Caco-2 (cell line): Measurements from ENCODE around the gene SAMD9. TPM values are rescaled to one million over a fixed set of nuclear protein-coding genes. Genes with fewer than 3 reads are reported as not detected.
"Not testable (repeated sequence)": the region's sequence is repeated elsewhere in the genome, so short reads cannot be mapped to it uniquely, and the experiment has no call there.

Source experiments
- BruUV-seq: library from RNA; stranded (reverse); fragments of 400-500 nt; replicated peaks from 2 replicates; lab custom pipeline; 2021; lab: Mats Ljungman, UMichigan
- CTCF ChIA-PET: fragments of 300-600 bp; sonication (Branson Sonifier 250); formaldehyde crosslinking; loops from one replicate; lab custom pipeline; 2022; ENCODE audit warnings: antibody characterized with exemption; lab: Charles Lee
- POLR2A ChIA-PET: fragments of 300-600 bp; sonication (Branson Sonifier 250); formaldehyde crosslinking; loops from one replicate; lab custom pipeline; 2022; ENCODE audit warnings: antibody characterized with exemption; lab: Charles Lee
- DNase-seq, 2 experiments: peaks; one replicate each; pipeline versions ENCODE4 v3.0.0 to v3.0.0-alpha.2; 2020 to 2022
- H3K27me3 ChIP-seq: replicated peaks from 2 replicates; pipeline ENCODE4 v1.6.0; 2011; ENCODE audit warnings: low read length; ENCODE audit not compliant: control insufficient read depth, insufficient read depth
- H3K36me3 ChIP-seq: 2 replicates; pipeline ENCODE4 v1.5.1; 2011; ENCODE audit warnings: low read length; ENCODE audit not compliant: control insufficient read depth, insufficient read depth
- H3K4me1 ChIP-seq: fragments of 250-450 bp; sonication (Bioruptor Pico); 2 replicates; pipeline ENCODE4 v1.5.1; 2020; ENCODE audit warnings: mild to moderate bottlenecking
- H3K4me3 ChIP-seq: 2 replicates; pipeline ENCODE4 v1.5.1; 2011; ENCODE audit warnings: low read depth, mild to moderate bottlenecking, control low read depth, low read length
- H3K9me3 ChIP-seq: fragments of 250-450 bp; sonication (Bioruptor Pico); 2 replicates; pipeline ENCODE4 v1.5.1; 2020; ENCODE audit warnings: mild to moderate bottlenecking, moderate library complexity
- H3K27ac Mint-ChIP-seq: one replicate; pipeline ENCODE4 v1.8.0; 2022; ENCODE audit warnings: mixed read lengths; ENCODE audit not compliant: unreplicated experiment
- H3K27me3 Mint-ChIP-seq: one replicate; pipeline ENCODE4 v1.8.0; 2022; ENCODE audit warnings: mixed read lengths; ENCODE audit not compliant: insufficient read depth, unreplicated experiment
- H3K36me3 Mint-ChIP-seq: one replicate; pipeline ENCODE4 v1.8.0; 2022; ENCODE audit warnings: mild to moderate bottlenecking, mixed read lengths; ENCODE audit not compliant: insufficient read depth, unreplicated experiment
- H3K4me1 Mint-ChIP-seq: one replicate; pipeline ENCODE4 v1.8.0; 2022; ENCODE audit warnings: low read depth, mixed read lengths; ENCODE audit not compliant: unreplicated experiment
- H3K4me3 Mint-ChIP-seq: one replicate; pipeline ENCODE4 v1.8.0; 2022; ENCODE audit warnings: mild to moderate bottlenecking, moderate library complexity, mixed read lengths; ENCODE audit not compliant: unreplicated experiment
- H3K9me3 Mint-ChIP-seq: one replicate; pipeline ENCODE4 v1.8.0; 2022; ENCODE audit warnings: mixed read lengths; ENCODE audit not compliant: unreplicated experiment
- intact Hi-C: fragments of 100-400 bp; cut with micrococcal nuclease; formaldehyde crosslinking; loops from one replicate; pipeline ENCODE4 v1.10.0; 2022; ENCODE audit not compliant: unreplicated experiment
- total RNA-seq: library from RNA; stranded (reverse); gene quantifications from 2 replicates; pipeline ENCODE4 v1.2.3, GENCODE V29; 2022
- TF ChIP-seq, protein P1 (sequence below), 2 experiments: fragments of 200-600 bp in 1 of 2; IDR thresholded peaks; 1 replicate in 1 of 2; 2 replicates in 1 of 2; pipeline versions ENCODE4 v1.5.1 to v1.8.0; 2011 to 2022; ENCODE audit warnings: antibody characterized with exemption in 1 of 2, control low read depth in 1 of 2, inconsistent platforms in 1 of 2, low read depth in 1 of 2, low read length in 1 of 2, mild to moderate bottlenecking in 1 of 2, moderate library complexity in 1 of 2; ENCODE audit not compliant: insufficient read depth in 1 of 2, severe bottlenecking in 1 of 2, unreplicated experiment in 1 of 2

Gene SAMD9
- total RNA-seq, 1 experiment from 2014 or later = 0.64 TPM

GRCh38 chr7:93062599-93062998 lies 55.2 kb downstream of the SAMD9 start:
- Histone ChIP-seq H3K9me3 (0 out of 2 replicates have a peak, but pooled peaks cover 8% of the 10 kb centered on the region), H3K4me1 (no peaks in the 10 kb centered on the region), H3K27me3 (no peaks in the 10 kb centered on the region), H3K36me3 (no peaks in the 10 kb centered on the region), H3K4me3 (no peak overlapping the region)
- DNase-seq = no peak
- no peaks in the 10 kb centered on the region for H3K27me3 Mint-ChIP-seq
- H3K9me3 Mint-ChIP-seq = peaks cover 8% of the 10 kb centered on the region
- BruUV-seq = no TSS peak
- TF ChIP-seq, protein P1, sequence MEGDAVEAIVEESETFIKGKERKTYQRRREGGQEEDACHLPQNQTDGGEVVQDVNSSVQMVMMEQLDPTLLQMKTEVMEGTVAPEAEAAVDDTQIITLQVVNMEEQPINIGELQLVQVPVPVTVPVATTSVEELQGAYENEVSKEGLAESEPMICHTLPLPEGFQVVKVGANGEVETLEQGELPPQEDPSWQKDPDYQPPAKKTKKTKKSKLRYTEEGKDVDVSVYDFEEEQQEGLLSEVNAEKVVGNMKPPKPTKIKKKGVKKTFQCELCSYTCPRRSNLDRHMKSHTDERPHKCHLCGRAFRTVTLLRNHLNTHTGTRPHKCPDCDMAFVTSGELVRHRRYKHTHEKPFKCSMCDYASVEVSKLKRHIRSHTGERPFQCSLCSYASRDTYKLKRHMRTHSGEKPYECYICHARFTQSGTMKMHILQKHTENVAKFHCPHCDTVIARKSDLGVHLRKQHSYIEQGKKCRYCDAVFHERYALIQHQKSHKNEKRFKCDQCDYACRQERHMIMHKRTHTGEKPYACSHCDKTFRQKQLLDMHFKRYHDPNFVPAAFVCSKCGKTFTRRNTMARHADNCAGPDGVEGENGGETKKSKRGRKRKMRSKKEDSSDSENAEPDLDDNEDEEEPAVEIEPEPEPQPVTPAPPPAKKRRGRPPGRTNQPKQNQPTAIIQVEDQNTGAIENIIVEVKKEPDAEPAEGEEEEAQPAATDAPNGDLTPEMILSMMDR (IDR thresholded peaks at IDR 0.05; ENCODE audit: insufficient read depth in 1 of 2, low read depth in 1 of 2, low read length in 1 of 2, severe bottlenecking in 1 of 2, unreplicated experiment in 1 of 2) = no peak
- no peak overlapping the region for H3K4me3 Mint-ChIP-seq
- no peaks in the 10 kb centered on the region for H3K4me1 Mint-ChIP-seq
- intact Hi-C loops = no loop called here
- POLR2A ChIA-PET = no interaction called here
- no peak overlapping the region for H3K27ac Mint-ChIP-seq
- CTCF ChIA-PET = no interaction called here
- no peaks in the 10 kb centered on the region for H3K36me3 Mint-ChIP-seq

DNA sequence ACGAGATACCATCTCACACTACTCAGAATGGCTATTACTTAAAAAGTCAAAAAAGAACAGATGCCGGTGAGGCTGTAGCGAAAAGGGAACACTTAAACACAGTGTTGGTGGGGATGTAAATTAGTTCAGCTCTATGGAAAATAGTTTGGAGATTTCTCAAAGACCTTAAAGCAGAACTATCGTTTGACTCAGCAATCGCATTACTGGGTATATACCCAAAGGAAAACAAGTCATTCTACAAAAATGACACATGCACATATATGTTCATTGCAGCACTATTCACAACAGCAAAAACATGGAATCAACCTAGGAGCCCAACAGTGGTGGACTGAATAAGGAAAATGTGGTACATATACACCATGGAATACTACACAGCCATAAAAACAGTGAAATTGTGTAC lies 56.9 kb downstream of the SAMD9 start:
- H3K36me3 ChIP-seq = no peaks in the 10 kb centered on the region
- H3K9me3 ChIP-seq = 0 out of 2 replicates have a peak, but pooled peaks cover 8% of the 10 kb centered on the region
- H3K9me3 Mint-ChIP-seq = no peaks in the 10 kb centered on the region
- no peak for DNase-seq
- H3K36me3 Mint-ChIP-seq = no peaks in the 10 kb centered on the region
- H3K27me3 ChIP-seq = no peaks in the 10 kb centered on the region
- no peak overlapping the region for H3K4me3 Mint-ChIP-seq
- no peaks in the 10 kb centered on the region for H3K4me1 ChIP-seq
- H3K27me3 Mint-ChIP-seq = no peaks in the 10 kb centered on the region
- BruUV-seq = no TSS peak
- POLR2A ChIA-PET = no interaction called here
- TF ChIP-seq, protein P1 (IDR thresholded peaks at IDR 0.05; ENCODE audit: insufficient read depth in 1 of 2, low read depth in 1 of 2, low read length in 1 of 2, severe bottlenecking in 1 of 2, unreplicated experiment in 1 of 2) = no peak
- H3K27ac Mint-ChIP-seq = no peak overlapping the region
- intact Hi-C loops = no loop called here
- H3K4me3 ChIP-seq = no peak overlapping the region
- CTCF ChIA-PET = no interaction called here
- no peaks in the 10 kb centered on the region for H3K4me1 Mint-ChIP-seq

- no peaks in the 10 kb centered on the region for H3K4me1 Mint-ChIP-seq
- H3K27me3 Mint-ChIP-seq = no peaks in the 10 kb centered on the region
- Histone ChIP-seq H3K36me3 (no peaks in the 10 kb centered on the region), H3K9me3 (0 out of 2 replicates have a peak, but pooled peaks cover 5% of the 10 kb centered on the region), H3K4me1 (no peaks in the 10 kb centered on the region), H3K27me3 (no peaks in the 10 kb centered on the region), H3K4me3 (no peak overlapping the region)
- no peak overlapping the region for H3K27ac Mint-ChIP-seq
- intact Hi-C loops = no loop called here
- ChIA-PET CTCF (no interaction called here), POLR2A (no interaction called here)
- no peaks in the 10 kb centered on the region for H3K9me3 Mint-ChIP-seq
- no TSS peak for BruUV-seq
- H3K36me3 Mint-ChIP-seq = no peaks in the 10 kb centered on the region
- TF ChIP-seq, protein P1 (IDR thresholded peaks at IDR 0.05; ENCODE audit: insufficient read depth in 1 of 2, low read depth in 1 of 2, low read length in 1 of 2, severe bottlenecking in 1 of 2, unreplicated experiment in 1 of 2) = no peak
- no peak overlapping the region for H3K4me3 Mint-ChIP-seq
- no peak for DNase-seq
Observed at GRCh38 chr7:93060025-93060424, 57.8 kb downstream of the SAMD9 start.

DNA sequence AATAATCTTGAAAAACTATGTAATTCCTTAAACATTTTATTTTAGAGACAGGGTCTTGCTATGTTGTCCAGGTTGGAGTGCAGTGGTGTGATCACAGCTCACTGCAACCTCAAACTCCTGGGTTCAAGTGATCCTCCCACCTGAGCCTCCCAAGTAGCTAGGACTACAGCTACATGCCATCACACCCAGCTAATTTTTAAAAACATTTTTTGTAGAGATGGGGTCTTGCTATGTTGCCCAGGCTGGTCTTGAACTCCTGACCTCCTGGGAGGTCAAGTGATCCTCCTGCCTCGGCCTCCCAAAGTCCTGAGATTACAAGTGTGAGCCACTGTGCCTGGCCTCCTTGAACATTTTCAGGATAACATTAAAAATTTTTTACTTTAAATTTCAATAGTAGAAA lies 61.2 kb downstream of the SAMD9 start:
- H3K27me3 ChIP-seq, BruUV-seq, H3K4me1 ChIP-seq, H3K36me3 ChIP-seq, H3K9me3 ChIP-seq, H3K9me3 Mint-ChIP-seq, H3K27ac Mint-ChIP-seq, H3K4me3 Mint-ChIP-seq, H3K4me3 ChIP-seq, POLR2A ChIA-PET, H3K4me1 Mint-ChIP-seq, H3K27me3 Mint-ChIP-seq, H3K36me3 Mint-ChIP-seq, DNase-seq: not testable (repeated sequence)
- intact Hi-C loops = loop anchor here (5.0 kb wide), 1 partner anchor 529 kb away; the partner anchor contains the start of genes PEX1 and RBM48
- CTCF ChIA-PET = interaction anchor here (0.5 kb wide), 1 partner anchor 173 kb away, joined by 4 read pairs; no protein-coding TSS in a partner anchor
